Measurements from ENCODE around the gene CPN2.

The CPN2 gene

GRCh38 chr3:194397757-194398312 lies 46.7 kb upstream of the CPN2 start:
- H3K9me2 ChIP-seq (replicated peaks; ENCODE audit: low read depth, low read length): no peaks in the 10 kb centered on the region
- 0 out of 2 replicates have a peak, but pooled peaks cover 4% of the 10 kb centered on the region for H3F3A ChIP-seq (ENCODE audit: low read depth)
- peak overlapping the region; percentile 91 for H3K4me2 ChIP-seq (ENCODE audit: low read depth, low read length, poor library complexity, severe bottlenecking)
- H3K36me3 ChIP-seq (ENCODE audit: insufficient read depth, low read length): no peaks in the 10 kb centered on the region
- peak overlapping the region; percentile 72 for H3K4me3 ChIP-seq (ENCODE audit: low read length, poor library complexity, severe bottlenecking)
- TF ChIP-seq CTCF (conservative IDR thresholded peaks at IDR 0.05; ENCODE audit: low read length): no peak
- no peak for TF ChIP-seq EZH2phosphoT487 (IDR thresholded peaks at IDR 0.05; ENCODE audit: borderline replicate concordance)
- H3K9ac ChIP-seq (ENCODE audit: low read depth, low read length, poor library complexity, severe bottlenecking): peak overlapping the region; percentile 62
- no peaks in the 10 kb centered on the region for H4K20me1 ChIP-seq (ENCODE audit: insufficient read depth, low read length, poor library complexity, severe bottlenecking)
- no peaks in the 10 kb centered on the region for H3K9me3 ChIP-seq (ENCODE audit: insufficient read depth, low read depth, low read length)
- peaks cover 35% of the 10 kb centered on the region for H3K4me1 ChIP-seq (ENCODE audit: insufficient read depth, low read length, poor library complexity, severe bottlenecking)
- no peaks in the 10 kb centered on the region for H3K79me2 ChIP-seq (ENCODE audit: insufficient read depth, low read length)
- peak overlapping the region; percentile 84 for H2AFZ ChIP-seq (ENCODE audit: low read length)
- H3K27me3 ChIP-seq (ENCODE audit: insufficient read depth, low read length, poor library complexity, severe bottlenecking): no peaks in the 10 kb centered on the region

DNA sequence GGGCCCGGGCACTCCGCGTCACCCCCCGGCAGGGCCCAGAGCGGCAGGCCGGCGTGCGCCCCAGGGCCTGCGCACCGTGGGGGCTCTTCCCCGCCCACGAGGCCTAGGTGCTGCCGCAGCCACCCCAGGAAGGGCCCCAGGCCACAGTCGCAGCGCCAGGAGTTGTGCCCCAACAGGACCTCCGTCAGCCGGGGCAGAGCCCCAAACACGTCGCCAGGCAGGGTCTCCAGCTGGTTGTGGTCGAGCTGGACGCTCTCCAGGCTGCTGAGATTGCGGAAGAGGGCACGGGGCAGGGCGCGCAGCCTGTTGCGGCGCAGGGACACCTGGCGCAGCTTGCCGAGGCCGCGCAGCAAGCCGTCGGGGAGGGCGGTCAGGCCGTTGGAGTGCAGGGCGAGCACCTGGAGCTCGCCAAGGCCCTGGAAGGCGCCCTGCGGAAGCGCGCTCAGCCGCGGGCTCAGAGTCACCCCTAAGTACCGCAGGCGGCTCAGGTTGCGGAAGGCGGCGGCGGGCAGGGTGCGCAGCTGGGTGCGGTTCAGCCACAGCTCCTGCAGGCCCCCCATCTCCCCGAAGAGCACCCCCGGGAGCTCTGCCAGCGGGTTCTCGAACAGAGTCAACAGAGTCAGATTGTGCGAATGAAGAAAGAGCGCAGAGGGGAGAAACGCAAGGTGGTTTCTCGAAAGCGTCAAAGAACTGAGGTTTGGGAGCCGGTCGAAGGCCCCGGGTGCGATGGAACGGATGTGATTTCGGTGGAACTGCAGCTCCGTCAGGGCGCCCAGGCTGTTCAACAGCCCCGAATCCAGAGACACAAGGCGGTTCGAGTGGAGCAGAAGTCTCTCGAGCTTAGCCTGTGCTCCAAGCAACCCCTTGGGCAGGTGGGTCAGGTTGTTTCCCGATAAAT lies 46.0 kb upstream of the CPN2 start:
- H3K4me3 ChIP-seq (ENCODE audit: low read length, poor library complexity, severe bottlenecking): peak overlapping the region; percentile 72

DNA sequence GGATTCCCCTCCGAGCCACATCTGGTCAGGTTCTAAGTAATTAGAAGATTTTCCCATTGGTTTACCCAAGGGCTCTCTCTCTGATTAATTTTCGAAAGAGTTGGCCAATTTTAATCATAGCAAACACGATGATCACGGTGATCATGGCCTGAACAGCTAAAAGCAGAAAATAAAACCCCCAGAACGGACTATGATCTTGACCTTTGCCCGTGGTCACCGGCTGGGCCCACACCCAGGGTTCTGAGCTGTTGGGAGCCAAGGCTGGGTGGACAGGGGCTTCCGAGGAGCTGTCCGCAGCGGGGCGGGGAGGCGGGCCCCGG lies 45.4 kb upstream of the CPN2 start:
- Histone ChIP-seq H3K79me2 (ENCODE audit: insufficient read depth, low read length) (no peaks in the 10 kb centered on the region), H3F3A (ENCODE audit: low read depth) (0 out of 2 replicates have a peak, but pooled peaks cover 4% of the 10 kb centered on the region), H3K9ac (ENCODE audit: low read depth, low read length, poor library complexity, severe bottlenecking) (no peak overlapping the region), H3K9me3 (ENCODE audit: insufficient read depth, low read depth, low read length) (no peaks in the 10 kb centered on the region), H3K9me2 (replicated peaks; ENCODE audit: low read depth, low read length) (no peaks in the 10 kb centered on the region), H3K36me3 (ENCODE audit: insufficient read depth, low read length) (no peaks in the 10 kb centered on the region), H2AFZ (ENCODE audit: low read length) (no peak overlapping the region), H3K4me2 (ENCODE audit: low read depth, low read length, poor library complexity, severe bottlenecking) (peak overlapping the region; percentile 91), H3K4me1 (ENCODE audit: insufficient read depth, low read length, poor library complexity, severe bottlenecking) (peaks cover 35% of the 10 kb centered on the region), H3K27me3 (ENCODE audit: insufficient read depth, low read length, poor library complexity, severe bottlenecking) (no peaks in the 10 kb centered on the region), H4K20me1 (ENCODE audit: insufficient read depth, low read length, poor library complexity, severe bottlenecking) (no peaks in the 10 kb centered on the region), H3K4me3 (ENCODE audit: low read length, poor library complexity, severe bottlenecking) (peak overlapping the region; percentile 72)
- no peak for TF ChIP-seq CTCF (conservative IDR thresholded peaks at IDR 0.05; ENCODE audit: low read length)
- TF ChIP-seq EZH2phosphoT487 (IDR thresholded peaks at IDR 0.05; ENCODE audit: borderline replicate concordance): no peak

More for the DNA sequence above, 46.0 kb upstream of the CPN2 start:
- Histone ChIP-seq H2AFZ (ENCODE audit: low read length) (peak overlapping the region; percentile 84), H3K9me2 (replicated peaks; ENCODE audit: low read depth, low read length) (no peaks in the 10 kb centered on the region), H3K79me2 (ENCODE audit: insufficient read depth, low read length) (no peaks in the 10 kb centered on the region), H4K20me1 (ENCODE audit: insufficient read depth, low read length, poor library complexity, severe bottlenecking) (no peaks in the 10 kb centered on the region), H3K27me3 (ENCODE audit: insufficient read depth, low read length, poor library complexity, severe bottlenecking) (no peaks in the 10 kb centered on the region), H3K9me3 (ENCODE audit: insufficient read depth, low read depth, low read length) (no peaks in the 10 kb centered on the region), H3K4me1 (ENCODE audit: insufficient read depth, low read length, poor library complexity, severe bottlenecking) (peaks cover 35% of the 10 kb centered on the region), H3K9ac (ENCODE audit: low read depth, low read length, poor library complexity, severe bottlenecking) (peak overlapping the region; percentile 62), H3K36me3 (ENCODE audit: insufficient read depth, low read length) (no peaks in the 10 kb centered on the region), H3F3A (ENCODE audit: low read depth) (0 out of 2 replicates have a peak, but pooled peaks cover 4% of the 10 kb centered on the region), H3K4me2 (ENCODE audit: low read depth, low read length, poor library complexity, severe bottlenecking) (peak overlapping the region; percentile 91)
- no peak for TF ChIP-seq EZH2phosphoT487 (IDR thresholded peaks at IDR 0.05; ENCODE audit: borderline replicate concordance)
- TF ChIP-seq CTCF (conservative IDR thresholded peaks at IDR 0.05; ENCODE audit: low read length): no peak
